GM12872 (cell line): ENCODE results near the gene MMADHC.

Experiments
- TF ChIP-seq, protein P1 (sequence below): IDR thresholded peaks from 3 replicates; pipeline ENCODE4 v1.5.1; 2011; ENCODE audit warnings: low read depth, mild to moderate bottlenecking, low read length, moderate library complexity; ENCODE audit not compliant: insufficient read depth

The MMADHC gene

DNA sequence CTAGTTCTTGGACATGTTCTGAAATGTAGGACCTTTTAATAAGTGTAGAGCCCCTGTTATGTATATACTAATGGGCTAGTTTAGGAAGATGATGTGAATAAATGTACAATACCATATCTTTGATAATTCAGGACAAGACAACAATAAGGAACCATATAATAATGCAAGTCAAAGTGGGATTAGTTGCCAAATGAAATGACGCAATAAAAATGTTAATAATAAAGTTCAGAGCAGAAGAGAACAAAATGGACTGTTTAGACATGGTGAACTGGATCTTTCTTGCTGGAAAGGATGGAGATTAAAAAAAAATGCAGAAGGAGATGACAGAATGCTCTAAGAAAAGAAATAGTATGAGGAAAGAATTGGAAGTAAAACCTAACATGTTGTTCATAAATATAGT is 43.7 kb downstream of the MMADHC start:
- TF ChIP-seq, protein P1, sequence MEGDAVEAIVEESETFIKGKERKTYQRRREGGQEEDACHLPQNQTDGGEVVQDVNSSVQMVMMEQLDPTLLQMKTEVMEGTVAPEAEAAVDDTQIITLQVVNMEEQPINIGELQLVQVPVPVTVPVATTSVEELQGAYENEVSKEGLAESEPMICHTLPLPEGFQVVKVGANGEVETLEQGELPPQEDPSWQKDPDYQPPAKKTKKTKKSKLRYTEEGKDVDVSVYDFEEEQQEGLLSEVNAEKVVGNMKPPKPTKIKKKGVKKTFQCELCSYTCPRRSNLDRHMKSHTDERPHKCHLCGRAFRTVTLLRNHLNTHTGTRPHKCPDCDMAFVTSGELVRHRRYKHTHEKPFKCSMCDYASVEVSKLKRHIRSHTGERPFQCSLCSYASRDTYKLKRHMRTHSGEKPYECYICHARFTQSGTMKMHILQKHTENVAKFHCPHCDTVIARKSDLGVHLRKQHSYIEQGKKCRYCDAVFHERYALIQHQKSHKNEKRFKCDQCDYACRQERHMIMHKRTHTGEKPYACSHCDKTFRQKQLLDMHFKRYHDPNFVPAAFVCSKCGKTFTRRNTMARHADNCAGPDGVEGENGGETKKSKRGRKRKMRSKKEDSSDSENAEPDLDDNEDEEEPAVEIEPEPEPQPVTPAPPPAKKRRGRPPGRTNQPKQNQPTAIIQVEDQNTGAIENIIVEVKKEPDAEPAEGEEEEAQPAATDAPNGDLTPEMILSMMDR: no peak

DNA sequence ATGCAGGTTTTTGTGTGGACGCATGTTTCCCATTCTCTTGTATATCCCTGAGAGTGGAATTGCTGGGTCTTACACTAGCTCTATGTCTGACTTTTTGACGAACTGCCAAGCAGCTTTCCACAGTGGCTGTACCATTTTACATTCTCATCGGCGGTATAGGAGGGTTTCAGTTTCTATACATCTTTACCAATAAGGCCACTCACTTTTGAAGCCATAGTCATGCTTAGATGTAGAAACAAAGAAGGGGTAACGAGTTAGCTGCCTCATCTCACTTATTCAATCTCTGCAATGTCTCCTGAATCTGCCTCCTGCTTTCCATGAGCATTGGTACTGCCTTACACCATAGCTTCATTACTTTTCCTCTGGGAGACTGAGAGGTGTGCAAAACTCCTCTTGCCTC is 47.4 kb downstream of the MMADHC start:
- TF ChIP-seq, protein P1: no peak

DNA sequence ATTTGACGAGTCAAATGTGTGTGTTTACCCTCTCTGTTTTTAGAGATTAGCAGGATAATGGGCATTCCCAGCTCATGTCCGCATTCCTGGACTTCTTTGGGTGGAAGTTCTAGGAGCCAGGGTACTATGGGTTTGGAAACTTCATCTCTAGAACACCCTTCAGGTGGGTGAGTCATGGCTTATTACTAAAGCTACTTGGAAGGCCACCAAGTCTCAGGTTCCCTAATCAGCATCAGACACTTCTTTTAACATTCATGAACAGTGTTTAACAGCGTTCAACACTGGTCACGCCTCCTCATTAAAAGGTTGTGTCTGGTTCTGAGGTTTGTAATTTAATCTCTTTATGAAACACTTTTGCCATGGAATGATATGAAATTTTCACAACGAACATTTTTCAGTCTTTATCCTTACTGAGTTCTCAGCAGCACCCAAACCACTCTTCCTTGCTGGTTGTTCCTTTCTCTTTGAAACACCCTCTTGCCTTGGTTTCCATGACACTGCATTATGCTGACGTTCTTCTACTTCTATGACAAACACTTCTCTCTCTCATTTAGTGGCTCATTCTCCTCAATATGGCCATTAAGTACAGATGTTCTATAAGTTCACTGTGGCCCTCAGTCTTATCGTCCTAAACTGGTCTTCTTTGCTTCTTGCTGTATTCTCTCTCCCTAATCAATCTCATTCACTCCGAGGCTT is 49.3 kb downstream of the MMADHC start:
- TF ChIP-seq, protein P1: no peak

DNA sequence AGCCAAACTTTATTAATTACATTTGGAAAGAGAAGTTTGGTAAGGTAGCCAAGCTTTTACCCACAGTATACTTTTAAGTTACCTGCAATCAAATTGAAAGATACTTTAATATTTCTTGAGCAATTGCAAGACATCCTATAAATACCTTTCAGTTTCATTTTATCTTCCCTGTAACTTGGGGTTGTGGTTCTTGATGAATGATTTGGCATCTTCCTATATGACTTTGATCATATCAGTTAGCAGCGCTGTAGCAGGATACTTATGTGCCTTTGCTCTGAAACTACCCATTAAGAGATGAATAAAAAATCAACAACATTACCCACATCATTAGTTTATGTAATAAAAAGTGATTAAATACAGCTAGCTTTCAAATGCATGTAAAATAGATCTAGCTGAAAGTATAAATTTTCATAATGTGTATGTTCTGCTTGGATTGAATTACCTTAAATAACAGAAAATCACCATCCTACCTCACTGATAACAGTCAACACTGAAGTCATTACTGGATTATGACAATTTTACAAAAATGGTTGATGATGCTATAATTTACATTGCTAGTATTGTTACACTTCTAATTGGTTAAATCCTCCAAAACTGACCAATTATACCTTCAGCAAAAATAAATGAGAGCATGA is 50.4 kb downstream of the MMADHC start:
- TF ChIP-seq, protein P1: no peak

DNA sequence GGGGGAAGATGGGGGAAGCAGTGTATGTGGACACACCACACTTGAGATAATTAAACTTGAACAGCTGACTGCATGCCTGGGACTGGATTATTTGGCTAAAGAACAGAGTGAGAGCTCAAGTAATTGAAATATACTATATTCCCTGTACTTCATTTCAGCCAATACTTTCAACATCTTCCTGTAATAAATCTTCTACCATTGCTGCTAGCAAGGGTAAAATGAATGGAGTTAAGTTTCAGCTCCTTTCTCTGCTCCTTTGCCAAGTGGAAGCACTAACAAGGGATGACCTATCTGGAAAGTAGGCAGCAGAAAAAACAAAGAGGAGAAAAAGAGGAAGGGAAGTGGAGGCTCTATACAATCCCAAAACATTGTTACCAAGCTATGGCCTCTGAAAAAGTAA is 50.9 kb downstream of the MMADHC start:
- TF ChIP-seq, protein P1: no peak

DNA sequence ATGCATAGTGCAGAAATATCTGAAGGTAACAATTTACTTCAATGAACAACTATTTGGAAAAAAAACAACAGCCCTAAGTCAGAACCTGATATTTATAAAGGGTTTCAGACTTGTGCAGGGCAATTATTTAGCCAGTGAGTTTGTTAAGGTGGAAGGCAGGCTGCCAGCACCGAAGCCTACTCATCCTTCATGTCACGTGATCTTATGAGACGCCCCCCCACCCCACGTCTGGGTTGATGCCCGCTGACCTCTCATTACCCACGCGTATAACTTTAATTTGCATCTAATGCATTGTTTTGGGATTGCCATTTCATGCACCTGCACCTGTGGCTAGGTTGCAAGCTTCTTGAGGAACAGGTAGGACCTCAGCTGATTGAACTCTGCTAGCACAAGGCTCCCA is 52.9 kb downstream of the MMADHC start:
- TF ChIP-seq, protein P1: no peak

DNA sequence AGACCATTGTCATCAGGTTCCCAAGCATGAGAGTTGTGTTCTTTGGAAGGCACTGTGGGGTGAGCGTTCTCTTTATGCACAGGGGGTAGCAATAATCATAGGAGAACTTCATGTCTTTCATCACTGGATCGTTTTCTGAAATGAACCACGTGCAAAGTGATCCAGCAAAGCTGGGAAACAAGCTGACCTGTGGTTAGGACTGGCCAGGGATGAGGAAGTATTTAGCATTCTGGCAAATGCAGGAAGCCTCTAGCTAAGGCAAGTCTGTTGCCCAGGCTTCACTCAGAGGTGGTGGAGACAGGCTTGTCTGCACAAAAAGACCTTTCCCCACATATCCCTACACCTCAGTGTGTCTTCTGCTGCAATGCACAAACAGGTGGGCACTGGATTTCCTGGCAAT is 58.6 kb downstream of the MMADHC start:
- TF ChIP-seq, protein P1: no peak
